Measurements from ENCODE around the gene KIAA0930. TPM values are rescaled to one million over a fixed set of nuclear protein-coding genes. Genes with fewer than 3 reads are reported as not detected.
"Not testable (repeated sequence)": the region's sequence is repeated elsewhere in the genome, so short reads cannot be mapped to it uniquely, and the experiment has no call there.

Gene KIAA0930
- polyA plus RNA-seq (2013, experiment 1 of 2; ENCODE audit: insufficient read length) = 44.9 TPM
- 36.5 TPM for polyA plus RNA-seq (2013, experiment 2 of 2; ENCODE audit: insufficient read length)

- peak; percentile 65 for DNase-seq
These were observed at the start of gene KIAA0930 for GRCh38 chr22:45240810-45241631. Gene KIAA0930 (minus strand): TSS chr22:45240894. CDS start chr22:45240703, 191 bp downstream.

GRCh38 chr22:45286854-45287551, 46.3 kb upstream of the KIAA0930 start:
- DNase-seq = no peak

- no peak for DNase-seq
These were observed 44.8 kb upstream of the KIAA0930 start for GRCh38 chr22:45285263-45286058.

GRCh38 chr22:45284705-45285262, 44.1 kb upstream of the KIAA0930 start, which contains the start of gene UPK3A:
Gene UPK3A (plus strand): TSS chr22:45284949. CDS start chr22:45285014, 65 bp downstream.
- no peak for DNase-seq

- DNase-seq = no peak
These were observed 40.3 kb upstream of the KIAA0930 start for GRCh38 chr22:45281010-45281409.

- DNase-seq = no peak
These were observed 39.9 kb upstream of the KIAA0930 start for GRCh38 chr22:45280587-45280980.

- no peak for DNase-seq
These were observed 37.4 kb upstream of the KIAA0930 start for GRCh38 chr22:45278125-45278524.

- DNase-seq = not testable (repeated sequence)
These were observed 37.0 kb upstream of the KIAA0930 start for GRCh38 chr22:45277720-45278119.

GRCh38 chr22:45276507-45277105, 35.9 kb upstream of the KIAA0930 start:
- DNase-seq = no peak

- DNase-seq = no peak
These were observed 32.9 kb upstream of the KIAA0930 start for GRCh38 chr22:45273452-45274075.

- DNase-seq = no peak
These were observed 31.8 kb upstream of the KIAA0930 start for GRCh38 chr22:45272498-45272897.

- peak; percentile 36 for DNase-seq
These were observed 31.0 kb upstream of the KIAA0930 start for GRCh38 chr22:45271667-45272201.

- DNase-seq = no peak
These were observed 29.7 kb upstream of the KIAA0930 start for GRCh38 chr22:45270095-45271020.

GRCh38 chr22:45268958-45269844, 28.5 kb upstream of the KIAA0930 start:
- DNase-seq = peak; percentile 66

- DNase-seq = no peak
These were observed 27.7 kb upstream of the KIAA0930 start for GRCh38 chr22:45268167-45268957.

GRCh38 chr22:45265535-45265934, 24.8 kb upstream of the KIAA0930 start:
- DNase-seq = no peak

GRCh38 chr22:45263463-45264269, 23.0 kb upstream of the KIAA0930 start:
- peak; percentile 66 for DNase-seq

Measured in fibroblast of skin of back (primary cell).